Fibroblast of skin of right quadriceps (primary cell): ENCODE data around the gene PDGFRA.

ENCODE experiments used
- DNase-seq: peaks from one replicate; pipeline ENCODE4 v3.0.0-alpha.2; 2013

The PDGFRA gene

GRCh38 chr4:54228961-54229501 is at the start of gene PDGFRA:
Gene PDGFRA, plus strand, starts transcription at chr4:54229293. Its CDS starts 29,476 bp downstream, at chr4:54258769.
- peak; percentile 99 for DNase-seq

GRCh38 chr4:54184581-54184980 is 44.5 kb upstream of the PDGFRA start:
- DNase-seq = no peak

GRCh38 chr4:54185044-54185780 is 43.9 kb upstream of the PDGFRA start:
- no peak for DNase-seq

GRCh38 chr4:54185866-54186265 is 43.2 kb upstream of the PDGFRA start:
- DNase-seq = no peak

GRCh38 chr4:54186371-54186770 is 42.7 kb upstream of the PDGFRA start:
- no peak for DNase-seq

GRCh38 chr4:54187148-54187547 is 41.9 kb upstream of the PDGFRA start:
- DNase-seq = no peak

GRCh38 chr4:54189140-54189539 is 40.0 kb upstream of the PDGFRA start:
- DNase-seq = peak; percentile 39

GRCh38 chr4:54192811-54193210 is 36.3 kb upstream of the PDGFRA start:
- no peak for DNase-seq

GRCh38 chr4:54197926-54198325 is 31.2 kb upstream of the PDGFRA start:
- DNase-seq = peak; percentile 4

GRCh38 chr4:54199919-54200318 is 29.2 kb upstream of the PDGFRA start:
- DNase-seq = no peak

GRCh38 chr4:54209617-54210016 is 19.5 kb upstream of the PDGFRA start:
- no peak for DNase-seq

- DNase-seq = no peak
These were observed 16.1 kb upstream of the PDGFRA start for GRCh38 chr4:54213001-54213400.

- no peak for DNase-seq
These were observed 15.3 kb upstream of the PDGFRA start for GRCh38 chr4:54213761-54214160.

GRCh38 chr4:54215379-54216077 is 13.6 kb upstream of the PDGFRA start:
- peak; percentile 47 for DNase-seq

- DNase-seq = peak; percentile 89
These were observed 11.2 kb upstream of the PDGFRA start for GRCh38 chr4:54217642-54218495.

GRCh38 chr4:54218736-54219135 is 10.4 kb upstream of the PDGFRA start:
- DNase-seq = no peak

GRCh38 chr4:54224996-54225597 is 4.0 kb upstream of the PDGFRA start:
- DNase-seq = no peak

GRCh38 chr4:54225598-54226403 is 3.3 kb upstream of the PDGFRA start:
- DNase-seq = peak; percentile 59

GRCh38 chr4:54226404-54227255 is 2.5 kb upstream of the PDGFRA start:
- DNase-seq = peak; percentile 83

- peak; percentile 91 for DNase-seq
These were observed 1.6 kb upstream of the PDGFRA start for GRCh38 chr4:54227256-54228055.
